Activated naive CD4-positive, alpha-beta T cell treated with anti-CD3 and anti-CD28 coated beads for 36 hours (primary cell): ENCODE measurements around the gene CORO2B. TPM values are rescaled to one million over a fixed set of nuclear protein-coding genes. Genes with fewer than 3 reads are reported as not detected.
A peak's percentile ranks its signal among the peaks of the same experiment; 100 is the strongest.

Experiments used
- CTCF ChIA-PET: fragments of 350-600 bp; sonication (Branson Sonifier 250); formaldehyde crosslinking; loops from one replicate; lab custom pipeline; 2021; ENCODE audit warnings: antibody characterized with exemption; lab: Charles Lee
- DNase-seq: peaks from one replicate; pipeline ENCODE4 v3.0.0-alpha.2; 2020
- H3K27ac Mint-ChIP-seq: one replicate; pipeline ENCODE4 v1.8.0; 2021; ENCODE audit warnings: mild to moderate bottlenecking, mixed read lengths
- H3K27me3 Mint-ChIP-seq: one replicate; pipeline ENCODE4 v1.8.0; 2021; ENCODE audit warnings: low read depth, mixed read lengths
- H3K36me3 Mint-ChIP-seq: one replicate; pipeline ENCODE4 v1.8.0; 2021; ENCODE audit warnings: low read depth, mixed read lengths
- H3K4me1 Mint-ChIP-seq: one replicate; pipeline ENCODE4 v1.8.0; 2021; ENCODE audit warnings: low read depth, mixed read lengths
- H3K4me3 Mint-ChIP-seq: one replicate; pipeline ENCODE4 v1.8.0; 2021; ENCODE audit warnings: mild to moderate bottlenecking, moderate library complexity, mixed read lengths
- H3K9me3 Mint-ChIP-seq: one replicate; pipeline ENCODE4 v1.8.0; 2021; ENCODE audit warnings: mixed read lengths
- intact Hi-C: fragments of 100-400 bp; cut with micrococcal nuclease; formaldehyde crosslinking; loops from one replicate; pipeline ENCODE4 v1.15.1; 2023
- total RNA-seq, 2 experiments: library from RNA; stranded (reverse); gene quantifications; one replicate each; pipeline ENCODE4 v1.2.3, GENCODE V29; 2021

The CORO2B gene
- total RNA-seq, 2 experiments from 2014 or later, result not detected

GRCh38 chr15:68718468-68718867 is 139.7 kb downstream of the CORO2B start:
- CTCF ChIA-PET, result no interaction called here
- Mint-ChIP-seq H3K9me3 (no peaks in the 10 kb centered on the region), H3K4me1 (no peaks in the 10 kb centered on the region), H3K27ac (no peak overlapping the region), H3K36me3 (no peaks in the 10 kb centered on the region), H3K27me3 (peaks cover 6% of the 10 kb centered on the region), H3K4me3 (no peak overlapping the region)
- intact Hi-C loops, result no loop called here
- DNase-seq, result no peak

GRCh38 chr15:68719051-68719450 is 140.3 kb downstream of the CORO2B start:
- DNase-seq, result no peak
- intact Hi-C loops, result no loop called here
- Mint-ChIP-seq H3K36me3 (no peaks in the 10 kb centered on the region), H3K9me3 (no peaks in the 10 kb centered on the region), H3K4me1 (no peaks in the 10 kb centered on the region), H3K4me3 (no peak overlapping the region), H3K27ac (no peak overlapping the region), H3K27me3 (peaks cover 6% of the 10 kb centered on the region)
- CTCF ChIA-PET, result no interaction called here

GRCh38 chr15:68719672-68720071 is 140.9 kb downstream of the CORO2B start:
- CTCF ChIA-PET, result interaction anchor here (1.6 kb wide), 1 partner anchor 10 kb away, joined by 4 read pairs; no protein-coding TSS in a partner anchor
- H3K9me3 Mint-ChIP-seq, result no peaks in the 10 kb centered on the region
- H3K4me3 Mint-ChIP-seq, result no peak overlapping the region

GRCh38 chr15:68721886-68722285 is 143.1 kb downstream of the CORO2B start:
- Mint-ChIP-seq H3K4me3 (no peak overlapping the region), H3K36me3 (no peaks in the 10 kb centered on the region), H3K27ac (no peak overlapping the region), H3K4me1 (no peaks in the 10 kb centered on the region), H3K27me3 (peaks cover 4% of the 10 kb centered on the region), H3K9me3 (no peaks in the 10 kb centered on the region)
- DNase-seq, result no peak
- intact Hi-C loops, result no loop called here
- CTCF ChIA-PET, result interaction anchor here (1.6 kb wide), 1 partner anchor 154 kb away, joined by 4 read pairs; no protein-coding TSS in a partner anchor

More at GRCh38 chr15:68719672-68720071, 140.9 kb downstream of the CORO2B start:
- H3K36me3 Mint-ChIP-seq, result no peaks in the 10 kb centered on the region
- H3K27me3 Mint-ChIP-seq, result peaks cover 6% of the 10 kb centered on the region
- H3K4me1 Mint-ChIP-seq, result no peaks in the 10 kb centered on the region
- no peak overlapping the region for H3K27ac Mint-ChIP-seq
- intact Hi-C loops, result no loop called here
- DNase-seq, result no peak

GRCh38 chr15:68725736-68726135 is 146.9 kb downstream of the CORO2B start:
- Mint-ChIP-seq H3K27me3 (peaks cover 4% of the 10 kb centered on the region), H3K4me3 (no peak overlapping the region), H3K36me3 (no peaks in the 10 kb centered on the region), H3K9me3 (no peaks in the 10 kb centered on the region), H3K4me1 (no peaks in the 10 kb centered on the region), H3K27ac (no peak overlapping the region)
- CTCF ChIA-PET, result interaction anchor here (1.0 to 1.6 kb wide), 2 partner anchors 9 to 150 kb away, joined by 3 to 9 read pairs; no protein-coding TSS in a partner anchor
- DNase-seq, result no peak
- intact Hi-C loops, result no loop called here

- Mint-ChIP-seq H3K27me3 (peaks cover 4% of the 10 kb centered on the region), H3K36me3 (no peaks in the 10 kb centered on the region), H3K27ac (no peak overlapping the region), H3K9me3 (no peaks in the 10 kb centered on the region), H3K4me1 (no peaks in the 10 kb centered on the region), H3K4me3 (no peak overlapping the region)
- intact Hi-C loops, result no loop called here
- CTCF ChIA-PET, result interaction anchor here (0.5 to 1.6 kb wide), 3 partner anchors 27 to 150 kb away, joined by 3 to 9 read pairs (median 3); no protein-coding TSS in a partner anchor
- no peak for DNase-seq
Measured at GRCh38 chr15:68726246-68726645, 147.5 kb downstream of the CORO2B start.

GRCh38 chr15:68729789-68730411 is 151.1 kb downstream of the CORO2B start:
- intact Hi-C loops, result loop anchor here (1.0 kb wide), 2 partner anchors 99 to 145 kb away; no protein-coding TSS in a partner anchor
- Mint-ChIP-seq H3K9me3 (no peaks in the 10 kb centered on the region), H3K4me1 (peaks cover 2% of the 10 kb centered on the region), H3K27me3 (no peaks in the 10 kb centered on the region), H3K36me3 (no peaks in the 10 kb centered on the region), H3K27ac (no peak overlapping the region), H3K4me3 (no peak overlapping the region)
- DNase-seq, result no peak
- CTCF ChIA-PET, result interaction anchor here (0.6 to 2.8 kb wide), 4 partner anchors 99 to 153 kb away, joined by 3 to 30 read pairs (median 4); no protein-coding TSS in a partner anchor

- Mint-ChIP-seq H3K27ac (no peak overlapping the region), H3K36me3 (no peaks in the 10 kb centered on the region), H3K9me3 (no peaks in the 10 kb centered on the region), H3K4me1 (peaks cover 2% of the 10 kb centered on the region), H3K4me3 (no peak overlapping the region), H3K27me3 (no peaks in the 10 kb centered on the region)
- CTCF ChIA-PET, result interaction anchor here (0.7 to 2.8 kb wide), 2 partner anchors 98 to 145 kb away, joined by 4 to 30 read pairs; no protein-coding TSS in a partner anchor
- intact Hi-C loops, result loop anchor here (1.0 kb wide), 2 partner anchors 99 to 145 kb away; no protein-coding TSS in a partner anchor
- DNase-seq, result peak; percentile 43
Measured at GRCh38 chr15:68730471-68730919, 151.7 kb downstream of the CORO2B start.

GRCh38 chr15:68730976-68731897 is 152.4 kb downstream of the CORO2B start:
- intact Hi-C loops, result loop anchor here (1.0 kb wide), 2 partner anchors 98 to 144 kb away; no protein-coding TSS in a partner anchor
- no peak overlapping the region for H3K4me3 Mint-ChIP-seq
- H3K36me3 Mint-ChIP-seq, result no peaks in the 10 kb centered on the region
- CTCF ChIA-PET, result interaction anchor here (0.6 to 2.8 kb wide), 3 partner anchors 24 to 144 kb away, joined by 4 to 30 read pairs (median 4); no protein-coding TSS in a partner anchor
- H3K9me3 Mint-ChIP-seq, result no peaks in the 10 kb centered on the region
- no peak for DNase-seq
- no peaks in the 10 kb centered on the region for H3K27me3 Mint-ChIP-seq
- no peak overlapping the region for H3K27ac Mint-ChIP-seq
- peaks cover 2% of the 10 kb centered on the region for H3K4me1 Mint-ChIP-seq

- Mint-ChIP-seq H3K27me3 (no peaks in the 10 kb centered on the region), H3K4me3 (no peak overlapping the region), H3K27ac (no peak overlapping the region), H3K36me3 (no peaks in the 10 kb centered on the region), H3K9me3 (no peaks in the 10 kb centered on the region), H3K4me1 (peaks cover 2% of the 10 kb centered on the region)
- intact Hi-C loops, result no loop called here
- no peak for DNase-seq
- CTCF ChIA-PET, result interaction anchor here (1.0 to 2.8 kb wide), 2 partner anchors 23 to 143 kb away, joined by 4 to 30 read pairs; no protein-coding TSS in a partner anchor
Measured at GRCh38 chr15:68732451-68732850, 153.7 kb downstream of the CORO2B start.

- no peak for DNase-seq
- no peaks in the 10 kb centered on the region for H3K9me3 Mint-ChIP-seq
- intact Hi-C loops, result no loop called here
- CTCF ChIA-PET, result no interaction called here
- no peak overlapping the region for H3K27ac Mint-ChIP-seq
- H3K36me3 Mint-ChIP-seq, result no peaks in the 10 kb centered on the region
- no peaks in the 10 kb centered on the region for H3K27me3 Mint-ChIP-seq
- H3K4me1 Mint-ChIP-seq, result peaks cover 2% of the 10 kb centered on the region
- no peak overlapping the region for H3K4me3 Mint-ChIP-seq
Measured at GRCh38 chr15:68733666-68734065, 154.9 kb downstream of the CORO2B start.

GRCh38 chr15:68734352-68734751 is 155.6 kb downstream of the CORO2B start:
- CTCF ChIA-PET, result interaction anchor here (1.2 to 1.3 kb wide), 2 partner anchors 173 to 180 kb away, joined by 3 to 4 read pairs; no protein-coding TSS in a partner anchor
- intact Hi-C loops, result no loop called here

More at GRCh38 chr15:68734352-68734751, 155.6 kb downstream of the CORO2B start:
- H3K27ac Mint-ChIP-seq, result no peak overlapping the region
- no peak for DNase-seq
- no peak overlapping the region for H3K4me3 Mint-ChIP-seq
- no peaks in the 10 kb centered on the region for H3K9me3 Mint-ChIP-seq
- H3K27me3 Mint-ChIP-seq, result no peaks in the 10 kb centered on the region
- no peaks in the 10 kb centered on the region for H3K36me3 Mint-ChIP-seq
- peaks cover 2% of the 10 kb centered on the region for H3K4me1 Mint-ChIP-seq
